ENCODE data around the gene KCNJ10. TPM values are rescaled to one million over a fixed set of nuclear protein-coding genes. Genes with fewer than 3 reads are reported as not detected.

The KCNJ10 gene
- total and polyA plus RNA-seq, 2 of the 13 experiments (the other 11 are each of a cell fraction or from before 2014, with no cell fraction given): 4.4 to 10.3 TPM

DNA sequence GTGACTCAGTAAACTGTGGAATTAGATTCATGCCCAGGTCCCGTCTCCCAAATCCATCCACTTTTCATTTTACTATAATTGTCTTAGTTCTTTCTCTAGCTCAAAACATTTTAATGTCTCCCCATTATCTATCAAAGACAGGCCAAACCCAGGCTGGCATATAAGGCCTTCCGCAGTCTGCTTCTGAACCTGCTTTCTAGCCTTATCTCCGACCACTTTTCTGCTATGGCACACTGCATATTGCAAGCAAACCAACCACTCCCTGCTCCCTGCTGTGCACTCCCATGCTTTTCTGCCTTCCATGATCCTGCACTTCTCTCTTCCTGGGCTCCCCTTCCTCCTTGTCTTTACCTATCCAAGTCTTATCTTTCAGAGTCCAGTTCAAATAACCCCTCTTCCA, 20.9 kb downstream of the KCNJ10 start (continued):
- TF ChIP-seq RERE (CRISPR knock-in tag; IDR thresholded peaks at IDR 0.05; ENCODE audit: low read depth) (no peak), MYNN (CRISPR knock-in tag; IDR thresholded peaks at IDR 0.05; ENCODE audit: low read depth) (no peak), ZNF263 (CRISPR knock-in tag; IDR thresholded peaks at IDR 0.05) (no peak), TSC22D2 (CRISPR knock-in tag; IDR thresholded peaks at IDR 0.05; ENCODE audit: borderline replicate concordance) (no peak), SRSF9 (IDR thresholded peaks at IDR 0.05; ENCODE audit: borderline replicate concordance, insufficient read depth, low read depth, low read length, poor library complexity, severe bottlenecking) (no peak), ZNF782 (CRISPR knock-in tag; IDR thresholded peaks at IDR 0.05; ENCODE audit: borderline replicate concordance) (no peak), ARHGAP35 (CRISPR knock-in tag; IDR thresholded peaks at IDR 0.05; ENCODE audit: borderline replicate concordance) (no peak), SNAPC2 (CRISPR knock-in tag; IDR thresholded peaks at IDR 0.05) (no peak), MIXL1 (CRISPR knock-in tag; IDR thresholded peaks at IDR 0.05) (no peak)
- TF ChIP-seq, protein P1, sequence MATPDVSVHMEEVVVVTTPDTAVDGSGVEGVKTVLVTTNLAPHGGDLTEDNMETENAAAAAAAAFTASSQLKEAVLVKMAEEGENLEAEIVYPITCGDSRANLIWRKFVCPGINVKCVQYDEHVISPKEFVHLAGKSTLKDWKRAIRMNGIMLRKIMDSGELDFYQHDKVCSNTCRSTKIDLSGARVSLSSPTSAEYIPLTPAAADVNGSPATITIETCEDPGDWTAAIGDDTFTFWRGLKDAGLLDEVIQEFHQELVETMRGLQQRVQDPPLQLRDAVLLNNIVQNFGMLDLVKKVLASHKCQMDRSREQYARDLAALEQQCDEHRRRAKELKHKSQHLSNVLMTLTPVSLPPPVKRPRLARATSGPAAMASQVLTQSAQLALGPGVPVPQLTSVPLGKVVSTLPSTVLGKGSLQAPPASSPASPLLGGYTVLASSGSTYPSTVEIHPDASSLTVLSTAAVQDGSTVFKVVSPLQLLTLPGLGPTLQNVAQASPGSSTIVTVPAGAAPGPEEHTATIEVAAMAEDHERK (CRISPR knock-in tag; IDR thresholded peaks at IDR 0.05; ENCODE audit: low read depth): no peak

Measured in HepG2 (cell line).